ENCODE results near the gene INPP5D.

DNA sequence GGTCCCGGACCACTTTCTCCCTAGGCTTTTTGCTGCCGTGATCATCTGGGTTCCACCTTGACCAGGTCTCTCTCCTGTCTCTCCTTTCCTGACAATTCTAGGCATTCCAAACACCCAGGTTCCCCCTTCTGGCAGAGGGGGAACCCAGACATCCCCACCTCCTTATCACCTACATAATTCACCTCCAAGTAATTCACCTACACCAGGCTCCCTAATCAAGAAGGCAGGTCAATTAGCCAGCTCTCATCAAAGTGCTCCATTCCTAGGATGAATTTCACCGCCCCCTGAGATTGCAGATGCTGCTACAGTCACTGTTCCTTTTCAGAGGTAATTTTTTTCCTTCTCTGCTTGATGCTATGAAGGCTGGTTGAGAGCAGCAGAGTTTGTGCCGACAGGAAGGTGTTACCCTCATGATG is 149.0 kb downstream of the INPP5D start:
- TF ChIP-seq, protein P1, sequence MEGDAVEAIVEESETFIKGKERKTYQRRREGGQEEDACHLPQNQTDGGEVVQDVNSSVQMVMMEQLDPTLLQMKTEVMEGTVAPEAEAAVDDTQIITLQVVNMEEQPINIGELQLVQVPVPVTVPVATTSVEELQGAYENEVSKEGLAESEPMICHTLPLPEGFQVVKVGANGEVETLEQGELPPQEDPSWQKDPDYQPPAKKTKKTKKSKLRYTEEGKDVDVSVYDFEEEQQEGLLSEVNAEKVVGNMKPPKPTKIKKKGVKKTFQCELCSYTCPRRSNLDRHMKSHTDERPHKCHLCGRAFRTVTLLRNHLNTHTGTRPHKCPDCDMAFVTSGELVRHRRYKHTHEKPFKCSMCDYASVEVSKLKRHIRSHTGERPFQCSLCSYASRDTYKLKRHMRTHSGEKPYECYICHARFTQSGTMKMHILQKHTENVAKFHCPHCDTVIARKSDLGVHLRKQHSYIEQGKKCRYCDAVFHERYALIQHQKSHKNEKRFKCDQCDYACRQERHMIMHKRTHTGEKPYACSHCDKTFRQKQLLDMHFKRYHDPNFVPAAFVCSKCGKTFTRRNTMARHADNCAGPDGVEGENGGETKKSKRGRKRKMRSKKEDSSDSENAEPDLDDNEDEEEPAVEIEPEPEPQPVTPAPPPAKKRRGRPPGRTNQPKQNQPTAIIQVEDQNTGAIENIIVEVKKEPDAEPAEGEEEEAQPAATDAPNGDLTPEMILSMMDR (conservative IDR thresholded peaks at IDR 0.05; ENCODE audit: low read length), result no peak
- no peak for TF ChIP-seq EZH2phosphoT487 (IDR thresholded peaks at IDR 0.05; ENCODE audit: borderline replicate concordance, low read depth, low read length)

Measured in OCI-LY7 (cell line).